ENCODE results near the gene GPRIN3. TPM values are rescaled to one million over a fixed set of nuclear protein-coding genes. Genes with fewer than 3 reads are reported as not detected.
A peak's percentile ranks its signal among the peaks of the same experiment; 100 is the strongest.

The GPRIN3 gene
- total RNA-seq, 1 donor = under 0.01 TPM

- no peaks in the 10 kb centered on the region for H3K9me3 ChIP-seq (ENCODE audit: low read depth, low read length)
- no peaks in the 10 kb centered on the region for H3K79me2 ChIP-seq (ENCODE audit: insufficient read depth, low read length)
- no peak for TF ChIP-seq CTCF (IDR thresholded peaks at IDR 0.05; ENCODE audit: extremely low read depth, low read depth, low read length)
- H3K36me3 ChIP-seq (ENCODE audit: insufficient read depth, low read length) = no peaks in the 10 kb centered on the region
- DNase-seq (ENCODE audit: insufficient read length, low spot score, missing footprints) = no peak
- H3K4me2 ChIP-seq (ENCODE audit: insufficient read depth, low read length) = no peak overlapping the region
- no peaks in the 10 kb centered on the region for H3K4me1 ChIP-seq (ENCODE audit: insufficient read depth, low read length)
- no peak overlapping the region for H3K27ac ChIP-seq (ENCODE audit: low read depth, low read length)
- no peak overlapping the region for H2AFZ ChIP-seq (ENCODE audit: low read length)
- no peaks in the 10 kb centered on the region for H3K27me3 ChIP-seq (ENCODE audit: insufficient read depth, low read length)
- H4K20me1 ChIP-seq (ENCODE audit: insufficient read depth, low read length) = no peaks in the 10 kb centered on the region
- H3K4me3 ChIP-seq (ENCODE audit: insufficient read depth, low read length) = no peak overlapping the region
These were observed 36.8 kb downstream of the GPRIN3 start for GRCh38 chr4:89270792-89271191.

- no peaks in the 10 kb centered on the region for H3K27me3 ChIP-seq (ENCODE audit: insufficient read depth, low read length)
- no peak overlapping the region for H3K4me3 ChIP-seq (ENCODE audit: insufficient read depth, low read length)
- H3K4me1 ChIP-seq (ENCODE audit: insufficient read depth, low read length) = no peaks in the 10 kb centered on the region
- H4K20me1 ChIP-seq (ENCODE audit: insufficient read depth, low read length) = no peaks in the 10 kb centered on the region
- no peaks in the 10 kb centered on the region for H3K9me3 ChIP-seq (ENCODE audit: low read depth, low read length)
- H3K36me3 ChIP-seq (ENCODE audit: insufficient read depth, low read length) = no peaks in the 10 kb centered on the region
- TF ChIP-seq CTCF (IDR thresholded peaks at IDR 0.05; ENCODE audit: extremely low read depth, low read depth, low read length) = no peak
- no peak overlapping the region for H2AFZ ChIP-seq (ENCODE audit: low read length)
- no peak for DNase-seq (ENCODE audit: insufficient read length, low spot score, missing footprints)
- no peak overlapping the region for H3K27ac ChIP-seq (ENCODE audit: low read depth, low read length)
- no peak overlapping the region for H3K4me2 ChIP-seq (ENCODE audit: insufficient read depth, low read length)
- H3K79me2 ChIP-seq (ENCODE audit: insufficient read depth, low read length) = no peaks in the 10 kb centered on the region
These were observed 38.4 kb downstream of the GPRIN3 start for GRCh38 chr4:89269121-89269666.

- no peak overlapping the region for H3K4me2 ChIP-seq (ENCODE audit: insufficient read depth, low read length)
These were observed 38.9 kb downstream of the GPRIN3 start for GRCh38 chr4:89268679-89269078.

GRCh38 chr4:89267846-89268245, 39.8 kb downstream of the GPRIN3 start:
- Histone ChIP-seq H3K27me3 (ENCODE audit: insufficient read depth, low read length) (no peaks in the 10 kb centered on the region), H3K4me3 (ENCODE audit: insufficient read depth, low read length) (no peak overlapping the region), H2AFZ (ENCODE audit: low read length) (no peak overlapping the region), H3K27ac (ENCODE audit: low read depth, low read length) (no peak overlapping the region), H3K4me1 (ENCODE audit: insufficient read depth, low read length) (no peaks in the 10 kb centered on the region), H3K36me3 (ENCODE audit: insufficient read depth, low read length) (no peaks in the 10 kb centered on the region), H4K20me1 (ENCODE audit: insufficient read depth, low read length) (no peaks in the 10 kb centered on the region), H3K4me2 (ENCODE audit: insufficient read depth, low read length) (no peak overlapping the region), H3K9me3 (ENCODE audit: low read depth, low read length) (no peaks in the 10 kb centered on the region), H3K79me2 (ENCODE audit: insufficient read depth, low read length) (no peaks in the 10 kb centered on the region)
- no peak for DNase-seq (ENCODE audit: insufficient read length, low spot score, missing footprints)
- TF ChIP-seq CTCF (IDR thresholded peaks at IDR 0.05; ENCODE audit: extremely low read depth, low read depth, low read length) = no peak

More at GRCh38 chr4:89268679-89269078, 38.9 kb downstream of the GPRIN3 start:
- Histone ChIP-seq H4K20me1 (ENCODE audit: insufficient read depth, low read length) (no peaks in the 10 kb centered on the region), H3K4me3 (ENCODE audit: insufficient read depth, low read length) (no peak overlapping the region), H3K79me2 (ENCODE audit: insufficient read depth, low read length) (no peaks in the 10 kb centered on the region), H3K9me3 (ENCODE audit: low read depth, low read length) (no peaks in the 10 kb centered on the region), H3K27me3 (ENCODE audit: insufficient read depth, low read length) (no peaks in the 10 kb centered on the region), H3K36me3 (ENCODE audit: insufficient read depth, low read length) (no peaks in the 10 kb centered on the region), H2AFZ (ENCODE audit: low read length) (no peak overlapping the region), H3K27ac (ENCODE audit: low read depth, low read length) (no peak overlapping the region), H3K4me1 (ENCODE audit: insufficient read depth, low read length) (no peaks in the 10 kb centered on the region)
- DNase-seq (ENCODE audit: insufficient read length, low spot score, missing footprints) = peak; percentile 50
- no peak for TF ChIP-seq CTCF (IDR thresholded peaks at IDR 0.05; ENCODE audit: extremely low read depth, low read depth, low read length)

Measured in osteoblast (primary cell).